Loucy (cell line): ENCODE measurements around the gene TRAF3IP1.

Source experiments
- H2AFZ ChIP-seq: fragments of 200-600 bp; sonication (generic); 2 replicates; pipeline ENCODE4 v1.6.0; 2016; ENCODE audit warnings: antibody characterized with exemption, mild to moderate bottlenecking, low read length, moderate library complexity
- H3F3A ChIP-seq: fragments of 200-600 bp; 2 replicates; pipeline ENCODE4 v1.6.0; 2016; ENCODE audit warnings: antibody characterized with exemption, low read depth, mild to moderate bottlenecking
- H3K27me3 ChIP-seq: fragments of 200-600 bp; sonication (generic); 2 replicates; pipeline ENCODE4 v1.6.1; 2014; ENCODE audit warnings: low read length, mild to moderate bottlenecking; ENCODE audit not compliant: insufficient read depth, poor library complexity, severe bottlenecking
- H3K36me3 ChIP-seq: fragments of 200-600 bp; sonication (generic); 2 replicates; pipeline ENCODE4 v1.6.1; 2016; ENCODE audit warnings: low read length; ENCODE audit not compliant: insufficient read depth
- H3K4me1 ChIP-seq: fragments of 200-600 bp; sonication (generic); 2 replicates; pipeline ENCODE4 v1.5.1; 2014; ENCODE audit warnings: low read length, mild to moderate bottlenecking; ENCODE audit not compliant: insufficient read depth, poor library complexity, severe bottlenecking
- H3K4me2 ChIP-seq: fragments of 200-600 bp; sonication (generic); 2 replicates; pipeline ENCODE4 v1.6.0; 2014; ENCODE audit warnings: antibody characterized with exemption, low read length, low read depth, mild to moderate bottlenecking; ENCODE audit not compliant: poor library complexity, severe bottlenecking
- H3K4me3 ChIP-seq: fragments of 200-600 bp; sonication (generic); 2 replicates; pipeline ENCODE4 v1.5.1; 2014; ENCODE audit warnings: low read length, mild to moderate bottlenecking, mixed read lengths; ENCODE audit not compliant: poor library complexity, severe bottlenecking
- H3K79me2 ChIP-seq: fragments of 200-600 bp; sonication (generic); 2 replicates; pipeline ENCODE4 v1.6.1; 2014; ENCODE audit warnings: low read length; ENCODE audit not compliant: insufficient read depth
- H3K9ac ChIP-seq: fragments of 200-600 bp; sonication (generic); 2 replicates; pipeline ENCODE4 v1.6.0; 2014; ENCODE audit warnings: mild to moderate bottlenecking, low read depth, low read length, moderate library complexity; ENCODE audit not compliant: poor library complexity, severe bottlenecking
- H3K9me2 ChIP-seq: fragments of 200-600 bp; sonication (generic); replicated peaks from 2 replicates; pipeline ENCODE4 v1.6.1; 2016; ENCODE audit warnings: low read depth, low read length, mixed read lengths
- H3K9me3 ChIP-seq: fragments of 200-600 bp; sonication (generic); 2 replicates; pipeline ENCODE4 v1.6.1; 2014; ENCODE audit warnings: mild to moderate bottlenecking, antibody characterized with exemption, low read length, low read depth; ENCODE audit not compliant: insufficient read depth
- H4K20me1 ChIP-seq: fragments of 200-600 bp; sonication (generic); 2 replicates; pipeline ENCODE4 v1.6.0; 2014; ENCODE audit warnings: antibody characterized with exemption, low read length, mild to moderate bottlenecking; ENCODE audit not compliant: insufficient read depth, poor library complexity, severe bottlenecking
- EZH2phosphoT487 ChIP-seq: fragments of 200-600 bp; IDR thresholded peaks from 2 replicates; pipeline ENCODE4 v1.6.1; 2018; ENCODE audit warnings: antibody characterized with exemption, mild to moderate bottlenecking, moderate library complexity, borderline replicate concordance
- TF ChIP-seq, protein P1 (sequence below): fragments of 200-600 bp; sonication (generic); conservative IDR thresholded peaks from 2 replicates; pipeline ENCODE4 v1.5.1; 2014; ENCODE audit warnings: mild to moderate bottlenecking, antibody characterized with exemption, low read length

TRAF3IP1 gene

DNA sequence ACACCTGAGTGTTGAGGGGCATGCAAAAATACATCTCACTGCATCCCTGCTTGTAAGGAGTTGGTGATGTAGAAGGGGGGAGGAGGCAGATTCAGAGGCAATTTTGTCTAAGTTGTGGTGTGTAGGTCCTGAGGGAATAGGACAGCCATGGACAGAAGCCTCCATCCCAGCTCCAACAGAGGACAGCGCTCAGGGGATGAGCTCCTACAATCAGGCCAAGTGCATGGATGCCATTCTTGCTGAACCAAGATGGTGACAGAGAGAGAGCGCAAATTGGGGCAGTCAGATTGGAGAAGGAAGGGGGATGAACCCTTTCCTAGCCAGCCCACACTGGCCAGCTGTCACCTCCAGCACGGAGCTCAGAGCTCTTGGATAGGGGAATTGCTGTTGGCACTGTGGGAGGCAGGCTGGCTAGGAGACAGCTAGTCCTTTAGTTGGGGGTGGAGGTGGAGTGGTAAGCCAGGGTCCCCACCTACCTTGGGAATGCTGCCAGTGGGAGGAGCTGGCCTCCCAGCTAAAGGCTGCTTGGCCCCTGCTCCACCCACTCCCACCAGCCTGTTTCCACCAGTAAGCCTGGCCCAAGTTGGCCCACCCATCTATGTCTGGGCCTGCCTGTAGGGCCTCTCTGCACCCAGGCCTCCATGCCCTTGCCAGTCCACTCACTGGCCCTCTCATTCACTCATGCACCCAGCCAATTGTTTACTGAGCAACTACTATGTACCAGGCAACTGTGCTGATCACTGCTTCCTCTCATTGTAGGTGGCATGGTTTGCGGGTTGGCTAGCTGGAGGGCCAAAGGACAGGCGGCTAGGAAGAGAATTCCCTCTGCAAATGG is 29.4 kb upstream of the TRAF3IP1 start:
- Histone ChIP-seq H3K27me3 (no peaks in the 10 kb centered on the region), H3K4me1 (peaks cover 28% of the 10 kb centered on the region), H3K4me2 (no peak overlapping the region), H3K36me3 (no peaks in the 10 kb centered on the region), H3K9ac (no peak overlapping the region), H3K4me3 (no peak overlapping the region), H3K9me2 (no peaks in the 10 kb centered on the region), H3F3A (no peaks in the 10 kb centered on the region), H4K20me1 (peaks cover 21% of the 10 kb centered on the region), H3K9me3 (no peaks in the 10 kb centered on the region), H3K79me2 (peaks cover 23% of the 10 kb centered on the region), H2AFZ (no peak overlapping the region)
- TF ChIP-seq, protein P1, sequence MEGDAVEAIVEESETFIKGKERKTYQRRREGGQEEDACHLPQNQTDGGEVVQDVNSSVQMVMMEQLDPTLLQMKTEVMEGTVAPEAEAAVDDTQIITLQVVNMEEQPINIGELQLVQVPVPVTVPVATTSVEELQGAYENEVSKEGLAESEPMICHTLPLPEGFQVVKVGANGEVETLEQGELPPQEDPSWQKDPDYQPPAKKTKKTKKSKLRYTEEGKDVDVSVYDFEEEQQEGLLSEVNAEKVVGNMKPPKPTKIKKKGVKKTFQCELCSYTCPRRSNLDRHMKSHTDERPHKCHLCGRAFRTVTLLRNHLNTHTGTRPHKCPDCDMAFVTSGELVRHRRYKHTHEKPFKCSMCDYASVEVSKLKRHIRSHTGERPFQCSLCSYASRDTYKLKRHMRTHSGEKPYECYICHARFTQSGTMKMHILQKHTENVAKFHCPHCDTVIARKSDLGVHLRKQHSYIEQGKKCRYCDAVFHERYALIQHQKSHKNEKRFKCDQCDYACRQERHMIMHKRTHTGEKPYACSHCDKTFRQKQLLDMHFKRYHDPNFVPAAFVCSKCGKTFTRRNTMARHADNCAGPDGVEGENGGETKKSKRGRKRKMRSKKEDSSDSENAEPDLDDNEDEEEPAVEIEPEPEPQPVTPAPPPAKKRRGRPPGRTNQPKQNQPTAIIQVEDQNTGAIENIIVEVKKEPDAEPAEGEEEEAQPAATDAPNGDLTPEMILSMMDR = no peak
- TF ChIP-seq EZH2phosphoT487 = no peak

GRCh38 chr2:238291550-238292281 is 28.6 kb upstream of the TRAF3IP1 start:
- no peaks in the 10 kb centered on the region for H3K9me2 ChIP-seq
- H2AFZ ChIP-seq = no peak overlapping the region
- no peaks in the 10 kb centered on the region for H3K9me3 ChIP-seq
- H3K4me1 ChIP-seq = peaks cover 20% of the 10 kb centered on the region
- H3K27me3 ChIP-seq = no peaks in the 10 kb centered on the region
- no peaks in the 10 kb centered on the region for H3K36me3 ChIP-seq
- H3K4me3 ChIP-seq = no peak overlapping the region
- peaks cover 16% of the 10 kb centered on the region for H3K79me2 ChIP-seq
- H4K20me1 ChIP-seq = peaks cover 14% of the 10 kb centered on the region
- TF ChIP-seq EZH2phosphoT487 = no peak
- TF ChIP-seq, protein P1 = no peak
- no peak overlapping the region for H3K9ac ChIP-seq
- no peak overlapping the region for H3K4me2 ChIP-seq
- H3F3A ChIP-seq = no peaks in the 10 kb centered on the region

DNA sequence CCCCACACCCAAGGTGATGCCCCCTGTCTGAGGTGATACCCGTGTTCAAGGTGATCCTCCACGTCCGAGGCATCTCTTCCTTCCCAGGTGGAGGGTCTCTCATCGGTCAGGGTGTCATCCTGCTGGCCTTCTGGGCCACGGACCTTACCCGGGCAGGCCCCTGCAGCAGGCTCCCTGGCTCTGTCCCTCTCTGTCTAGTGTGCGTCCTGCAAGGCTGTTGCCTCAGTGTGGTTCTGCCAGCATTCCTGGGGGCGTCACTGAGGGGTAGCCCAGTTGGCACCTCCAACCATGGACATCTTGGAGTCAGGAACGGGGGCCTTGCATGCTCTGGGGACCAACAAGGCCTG is 26.3 kb upstream of the TRAF3IP1 start:
- no peak for TF ChIP-seq EZH2phosphoT487
- TF ChIP-seq, protein P1 = no peak

More for the DNA sequence above, 26.3 kb upstream of the TRAF3IP1 start:
- Histone ChIP-seq H3K4me3 (no peak overlapping the region), H3K9me3 (no peaks in the 10 kb centered on the region), H3F3A (no peaks in the 10 kb centered on the region), H4K20me1 (no peaks in the 10 kb centered on the region), H3K79me2 (no peaks in the 10 kb centered on the region), H3K9me2 (no peaks in the 10 kb centered on the region), H3K4me2 (no peak overlapping the region), H3K9ac (no peak overlapping the region), H3K36me3 (no peaks in the 10 kb centered on the region), H2AFZ (no peak overlapping the region), H3K4me1 (peaks cover 9% of the 10 kb centered on the region), H3K27me3 (no peaks in the 10 kb centered on the region)
